ENCODE measurements around the gene TASP1.

The TASP1 gene

GRCh38 chr20:13442986-13443385 lies 195.7 kb downstream of the TASP1 start:
- peaks cover 2% of the 10 kb centered on the region for H3K36me3 Mint-ChIP-seq (ENCODE audit: insufficient read depth)
- H3K4me3 Mint-ChIP-seq, result no peak overlapping the region
- ATAC-seq (replicated peaks; ENCODE audit: extremely low read depth, poor library complexity, severe bottlenecking) (no peak), DNase-seq (ENCODE audit: low spot score in 2 of 2) (no peak)
- H3K27ac Mint-ChIP-seq (ENCODE audit: low read depth), result no peak overlapping the region
- peaks cover 13% of the 10 kb centered on the region for H3K9me3 Mint-ChIP-seq
- H3K27me3 Mint-ChIP-seq, result no peaks in the 10 kb centered on the region
- no peaks in the 10 kb centered on the region for H3K4me1 Mint-ChIP-seq

- no peaks in the 10 kb centered on the region for H3K4me1 Mint-ChIP-seq
- H3K36me3 Mint-ChIP-seq (ENCODE audit: insufficient read depth), result peaks cover 2% of the 10 kb centered on the region
- no peak overlapping the region for H3K4me3 Mint-ChIP-seq
- H3K27me3 Mint-ChIP-seq, result no peaks in the 10 kb centered on the region
- H3K9me3 Mint-ChIP-seq, result peaks cover 13% of the 10 kb centered on the region
- ATAC-seq (replicated peaks; ENCODE audit: extremely low read depth, poor library complexity, severe bottlenecking), result no peak
- no peak overlapping the region for H3K27ac Mint-ChIP-seq (ENCODE audit: low read depth)
- no peak for DNase-seq (ENCODE audit: low spot score in 2 of 2)
Observed at GRCh38 chr20:13441388-13441787, 197.3 kb downstream of the TASP1 start.

GRCh38 chr20:13436530-13436929 lies 202.2 kb downstream of the TASP1 start:
- Mint-ChIP-seq H3K27ac (ENCODE audit: low read depth) (no peak overlapping the region), H3K4me1 (no peaks in the 10 kb centered on the region), H3K36me3 (ENCODE audit: insufficient read depth) (peaks cover 2% of the 10 kb centered on the region), H3K27me3 (no peaks in the 10 kb centered on the region), H3K4me3 (no peak overlapping the region), H3K9me3 (peaks cover 13% of the 10 kb centered on the region)
- DNase-seq (ENCODE audit: low spot score in 2 of 2) (no peak), ATAC-seq (replicated peaks; ENCODE audit: extremely low read depth, poor library complexity, severe bottlenecking) (no peak)

- Mint-ChIP-seq H3K4me3 (no peak overlapping the region), H3K36me3 (ENCODE audit: insufficient read depth) (peaks cover 4% of the 10 kb centered on the region), H3K27me3 (no peaks in the 10 kb centered on the region), H3K9me3 (no peaks in the 10 kb centered on the region), H3K27ac (ENCODE audit: low read depth) (no peak overlapping the region), H3K4me1 (no peaks in the 10 kb centered on the region)
- DNase-seq (ENCODE audit: low spot score in 2 of 2), result no peak
- no peak for ATAC-seq (replicated peaks; ENCODE audit: extremely low read depth, poor library complexity, severe bottlenecking)
Observed at GRCh38 chr20:13432126-13432525, 206.6 kb downstream of the TASP1 start.

GRCh38 chr20:13430346-13431002 lies 208.3 kb downstream of the TASP1 start:
- Mint-ChIP-seq H3K9me3 (no peaks in the 10 kb centered on the region), H3K36me3 (ENCODE audit: insufficient read depth) (peaks cover 4% of the 10 kb centered on the region), H3K4me1 (no peaks in the 10 kb centered on the region), H3K27me3 (no peaks in the 10 kb centered on the region), H3K27ac (ENCODE audit: low read depth) (no peak overlapping the region), H3K4me3 (no peak overlapping the region)
- no peak for ATAC-seq (replicated peaks; ENCODE audit: extremely low read depth, poor library complexity, severe bottlenecking)
- DNase-seq (ENCODE audit: low spot score in 2 of 2), result no peak

- no peaks in the 10 kb centered on the region for H3K9me3 Mint-ChIP-seq
Observed at GRCh38 chr20:13428684-13429083, 210.0 kb downstream of the TASP1 start.

GRCh38 chr20:13426870-13427269 lies 211.9 kb downstream of the TASP1 start:
- ATAC-seq (replicated peaks; ENCODE audit: extremely low read depth, poor library complexity, severe bottlenecking), result no peak

More at GRCh38 chr20:13428684-13429083, 210.0 kb downstream of the TASP1 start:
- Mint-ChIP-seq H3K4me3 (no peak overlapping the region), H3K4me1 (no peaks in the 10 kb centered on the region), H3K27me3 (no peaks in the 10 kb centered on the region), H3K36me3 (ENCODE audit: insufficient read depth) (peaks cover 4% of the 10 kb centered on the region), H3K27ac (ENCODE audit: low read depth) (no peak overlapping the region)
- ATAC-seq (replicated peaks; ENCODE audit: extremely low read depth, poor library complexity, severe bottlenecking) (no peak), DNase-seq (ENCODE audit: low spot score in 2 of 2) (no peak)

GRCh38 chr20:13425381-13426135 lies 213.2 kb downstream of the TASP1 start:
- no peak overlapping the region for H3K4me3 Mint-ChIP-seq
- no peaks in the 10 kb centered on the region for H3K9me3 Mint-ChIP-seq
- no peak for ATAC-seq (replicated peaks; ENCODE audit: extremely low read depth, poor library complexity, severe bottlenecking)
- no peak overlapping the region for H3K27ac Mint-ChIP-seq (ENCODE audit: low read depth)
- H3K27me3 Mint-ChIP-seq, result no peaks in the 10 kb centered on the region
- no peak for DNase-seq (ENCODE audit: low spot score in 2 of 2)
- H3K36me3 Mint-ChIP-seq (ENCODE audit: insufficient read depth), result peaks cover 3% of the 10 kb centered on the region
- H3K4me1 Mint-ChIP-seq, result no peaks in the 10 kb centered on the region

More at GRCh38 chr20:13426870-13427269, 211.9 kb downstream of the TASP1 start:
- DNase-seq (ENCODE audit: low spot score in 2 of 2), result no peak
- Mint-ChIP-seq H3K4me3 (no peak overlapping the region), H3K4me1 (no peaks in the 10 kb centered on the region), H3K36me3 (ENCODE audit: insufficient read depth) (peaks cover 3% of the 10 kb centered on the region), H3K27ac (ENCODE audit: low read depth) (no peak overlapping the region), H3K27me3 (no peaks in the 10 kb centered on the region), H3K9me3 (no peaks in the 10 kb centered on the region)

- ATAC-seq (replicated peaks; ENCODE audit: extremely low read depth, poor library complexity, severe bottlenecking) (no peak), DNase-seq (ENCODE audit: low spot score in 2 of 2) (no peak)
- Mint-ChIP-seq H3K4me1 (no peaks in the 10 kb centered on the region), H3K27me3 (no peaks in the 10 kb centered on the region), H3K27ac (ENCODE audit: low read depth) (no peak overlapping the region), H3K9me3 (no peaks in the 10 kb centered on the region), H3K4me3 (no peak overlapping the region), H3K36me3 (ENCODE audit: insufficient read depth) (peaks cover 3% of the 10 kb centered on the region)
Observed at GRCh38 chr20:13424174-13424833, 214.4 kb downstream of the TASP1 start.

GRCh38 chr20:13423472-13424173 lies 215.1 kb downstream of the TASP1 start:
- H3K4me1 Mint-ChIP-seq, result no peaks in the 10 kb centered on the region
- no peak overlapping the region for H3K4me3 Mint-ChIP-seq
- no peak overlapping the region for H3K27ac Mint-ChIP-seq (ENCODE audit: low read depth)
- H3K36me3 Mint-ChIP-seq (ENCODE audit: insufficient read depth), result no peaks in the 10 kb centered on the region
- H3K9me3 Mint-ChIP-seq, result no peaks in the 10 kb centered on the region
- H3K27me3 Mint-ChIP-seq, result no peaks in the 10 kb centered on the region
- no peak for ATAC-seq (replicated peaks; ENCODE audit: extremely low read depth, poor library complexity, severe bottlenecking)
- no peak for DNase-seq (ENCODE audit: low spot score in 2 of 2)

GRCh38 chr20:13422637-13423036 lies 216.1 kb downstream of the TASP1 start:
- no peak for DNase-seq (ENCODE audit: low spot score in 2 of 2)
- Mint-ChIP-seq H3K27ac (ENCODE audit: low read depth) (no peak overlapping the region), H3K4me1 (no peaks in the 10 kb centered on the region), H3K9me3 (no peaks in the 10 kb centered on the region), H3K27me3 (no peaks in the 10 kb centered on the region), H3K4me3 (no peak overlapping the region), H3K36me3 (ENCODE audit: insufficient read depth) (no peaks in the 10 kb centered on the region)
- ATAC-seq (replicated peaks; ENCODE audit: extremely low read depth, poor library complexity, severe bottlenecking), result no peak

GRCh38 chr20:13420625-13421024 lies 218.1 kb downstream of the TASP1 start:
- DNase-seq (ENCODE audit: low spot score in 2 of 2) (no peak), ATAC-seq (replicated peaks; ENCODE audit: extremely low read depth, poor library complexity, severe bottlenecking) (no peak)
- Mint-ChIP-seq H3K4me1 (no peaks in the 10 kb centered on the region), H3K27me3 (no peaks in the 10 kb centered on the region), H3K27ac (ENCODE audit: low read depth) (no peak overlapping the region), H3K9me3 (no peaks in the 10 kb centered on the region), H3K4me3 (no peak overlapping the region), H3K36me3 (ENCODE audit: insufficient read depth) (peaks cover 4% of the 10 kb centered on the region)
